ENCODE measurements around the gene LIG3.
"Not testable (repeated sequence)": the region's sequence is repeated elsewhere in the genome, so short reads cannot be mapped to it uniquely, and the experiment has no call there.

LIG3 gene

DNA sequence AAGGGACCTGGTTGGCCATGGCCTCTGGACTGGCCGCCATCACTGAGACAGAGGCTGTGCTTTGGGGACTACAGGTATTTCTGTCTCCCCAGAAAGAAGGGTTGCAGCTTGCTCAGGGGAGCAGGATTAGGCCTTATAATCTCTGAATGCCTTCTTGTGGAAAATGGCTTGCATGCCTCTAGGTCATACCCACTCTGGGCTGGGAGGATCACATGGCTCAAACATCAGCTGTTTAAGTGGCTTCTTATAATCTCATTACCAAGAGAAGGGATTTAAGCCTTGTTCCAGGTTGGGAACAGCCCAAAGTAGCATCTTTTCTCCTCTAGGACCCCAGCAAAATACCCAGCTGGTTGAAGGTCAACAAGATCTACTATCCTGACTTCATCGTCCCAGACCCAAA, 19.1 kb downstream of the LIG3 start:
- no peak for DNase-seq (ENCODE audit: low read depth)
- no peak for TF ChIP-seq CTCF (conservative IDR thresholded peaks at IDR 0.05; ENCODE audit: low read depth, low read length)

GRCh38 chr17:35000965-35001364, 20.7 kb downstream of the LIG3 start:
- not testable (repeated sequence) for DNase-seq (ENCODE audit: low read depth)

More for the DNA sequence above, 19.1 kb downstream of the LIG3 start:
- no peak overlapping the region for H3K4me3 ChIP-seq (ENCODE audit: low read depth, low read length)

DNA sequence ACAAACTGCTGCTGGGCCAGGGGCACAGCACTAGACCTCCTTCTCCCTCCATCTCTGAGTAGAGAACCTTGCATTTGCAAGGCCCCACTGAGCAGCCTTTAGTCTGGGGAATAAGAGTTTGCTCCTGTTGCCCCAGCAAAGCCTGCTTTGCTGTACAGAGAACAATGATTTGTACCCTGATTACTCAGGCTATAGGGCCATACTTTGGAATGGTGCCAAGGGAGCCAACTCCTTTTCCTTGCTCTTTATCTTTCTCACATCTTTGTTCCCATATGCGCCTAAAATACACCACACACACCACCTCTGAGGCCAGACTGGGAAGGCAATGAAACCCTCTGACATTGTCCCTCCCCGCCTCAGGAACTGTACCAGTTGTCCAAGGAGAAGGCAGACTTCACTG, 21.2 kb downstream of the LIG3 start:
- TF ChIP-seq CTCF (conservative IDR thresholded peaks at IDR 0.05; ENCODE audit: low read depth, low read length): no peak
- DNase-seq (ENCODE audit: low read depth): no peak
- no peak overlapping the region for H3K4me3 ChIP-seq (ENCODE audit: low read depth, low read length)

More at GRCh38 chr17:35000965-35001364, 20.7 kb downstream of the LIG3 start:
- not testable (repeated sequence) for H3K4me3 ChIP-seq (ENCODE audit: low read depth, low read length)

DNA sequence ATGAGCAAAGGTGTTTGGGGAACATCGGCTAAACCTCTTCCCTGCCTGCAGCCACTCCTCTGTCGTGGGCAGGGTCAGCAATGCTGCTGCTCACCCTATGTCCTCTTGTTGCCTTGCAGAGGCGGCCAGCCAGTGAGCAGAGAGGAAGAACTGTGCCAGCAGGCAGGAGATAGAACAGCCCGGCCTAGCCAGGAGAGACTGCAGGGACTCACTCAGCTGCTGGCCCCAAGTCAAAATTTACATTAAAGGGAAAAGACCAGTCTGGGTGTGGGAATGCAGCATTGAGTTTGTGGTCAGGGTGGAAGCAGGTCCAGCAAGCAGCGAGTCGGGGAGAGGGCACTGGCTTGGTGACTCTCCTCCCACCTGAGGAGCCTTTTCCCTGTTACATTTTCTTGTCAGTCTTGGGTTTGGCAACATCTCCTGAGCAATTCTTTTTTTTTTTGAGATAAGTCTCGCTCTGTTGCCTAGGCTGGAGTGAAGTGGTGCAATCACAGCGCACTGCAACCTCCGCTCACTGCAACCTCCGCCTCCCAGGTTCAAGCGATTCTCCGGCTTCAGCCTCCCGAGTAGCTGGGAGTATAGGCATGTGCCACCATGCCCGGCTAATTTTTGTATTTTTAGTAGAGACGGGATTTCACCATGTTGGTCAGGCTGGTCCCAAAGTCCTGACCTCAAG, 22.7 kb downstream of the LIG3 start:
- no peak overlapping the region for H3K4me3 ChIP-seq (ENCODE audit: low read depth, low read length)
- no peak for TF ChIP-seq CTCF (conservative IDR thresholded peaks at IDR 0.05; ENCODE audit: low read depth, low read length)
- DNase-seq (ENCODE audit: low read depth): peak; percentile 77

- no peak for TF ChIP-seq CTCF (conservative IDR thresholded peaks at IDR 0.05; ENCODE audit: low read depth, low read length)
- H3K4me3 ChIP-seq (ENCODE audit: low read depth, low read length): no peak overlapping the region
- DNase-seq (ENCODE audit: low read depth): no peak
Measured at GRCh38 chr17:35003778-35004177, 23.5 kb downstream of the LIG3 start.

GRCh38 chr17:35006345-35006744, 26.0 kb downstream of the LIG3 start:
- no peak for DNase-seq (ENCODE audit: low read depth)
- no peak overlapping the region for H3K4me3 ChIP-seq (ENCODE audit: low read depth, low read length)
- TF ChIP-seq CTCF (conservative IDR thresholded peaks at IDR 0.05; ENCODE audit: low read depth, low read length): no peak

DNA sequence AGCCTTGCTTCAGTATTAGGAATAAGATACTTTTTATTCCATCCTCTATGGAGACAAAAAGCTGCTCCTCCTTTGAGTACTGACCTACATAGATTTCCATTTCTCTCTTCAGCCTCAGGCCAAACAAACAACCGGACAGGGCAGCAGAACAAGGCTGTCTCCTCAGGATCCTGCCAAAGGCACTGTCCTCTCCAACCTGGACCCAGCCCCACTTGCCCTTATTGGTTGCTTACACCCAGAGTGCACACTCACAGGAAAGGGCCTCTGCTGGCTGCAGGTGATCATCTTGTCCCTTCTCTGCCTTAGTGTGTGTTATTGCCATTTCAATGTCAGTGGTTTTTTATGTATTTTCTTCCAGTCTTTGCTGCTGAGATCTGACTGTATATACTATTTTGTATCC, 26.6 kb downstream of the LIG3 start:
- H3K4me3 ChIP-seq (ENCODE audit: low read depth, low read length): no peak overlapping the region
- TF ChIP-seq CTCF (conservative IDR thresholded peaks at IDR 0.05; ENCODE audit: low read depth, low read length): no peak
- no peak for DNase-seq (ENCODE audit: low read depth)

All from choroid plexus epithelial cell (primary cell).